Left cardiac atrium (tissue), 4 donors: ENCODE measurements around the gene NUP62. TPM values are rescaled to one million over a fixed set of nuclear protein-coding genes. Genes with fewer than 3 reads are reported as not detected.
"Not testable (repeated sequence)": the region's sequence is repeated elsewhere in the genome, so short reads cannot be mapped to it uniquely, and the experiment has no call there.

Source experiments
- ATAC-seq, 2 donors: fragments of 200-7000 bp; cut with Tn5 transposase; one replicate each; pipeline ENCODE4 v1.9.1; 2020; ENCODE audit warnings: mild to moderate bottlenecking in 2 of 2, moderate library complexity in 2 of 2
- DNase-seq: peaks from one replicate; pipeline ENCODE4 v3.0.0-alpha.2; 2020
- intact Hi-C, 2 donors: fragments of 100-400 bp; cut with DNase I; formaldehyde crosslinking; loops; one replicate each; pipeline versions ENCODE4 v1.14.1 to v1.15.1; 2022 to 2023
- total RNA-seq, 2 donors: library from RNA; stranded (reverse); fragmentation: NEBNext Ultra II Directional; extraction: Animal tissue kit (Norgen Biotek cat#: 25700); gene quantifications; one replicate each; pipeline ENCODE4 v1.2.1, GENCODE V29; 2021
- donor health status: DM: no; HTN: yes; CAD: no.
- donor health status: DM: no; HTN: yes; CAD: no; lungs with severe emphysema.
- donor health status: DM: yes; HTN: yes; CAD: no.
- donor health status: Dilated cardiomyopathy.

Gene NUP62
- total RNA-seq, 2 donors from 2014 or later, result 28.1 to 29.8 TPM

DNA sequence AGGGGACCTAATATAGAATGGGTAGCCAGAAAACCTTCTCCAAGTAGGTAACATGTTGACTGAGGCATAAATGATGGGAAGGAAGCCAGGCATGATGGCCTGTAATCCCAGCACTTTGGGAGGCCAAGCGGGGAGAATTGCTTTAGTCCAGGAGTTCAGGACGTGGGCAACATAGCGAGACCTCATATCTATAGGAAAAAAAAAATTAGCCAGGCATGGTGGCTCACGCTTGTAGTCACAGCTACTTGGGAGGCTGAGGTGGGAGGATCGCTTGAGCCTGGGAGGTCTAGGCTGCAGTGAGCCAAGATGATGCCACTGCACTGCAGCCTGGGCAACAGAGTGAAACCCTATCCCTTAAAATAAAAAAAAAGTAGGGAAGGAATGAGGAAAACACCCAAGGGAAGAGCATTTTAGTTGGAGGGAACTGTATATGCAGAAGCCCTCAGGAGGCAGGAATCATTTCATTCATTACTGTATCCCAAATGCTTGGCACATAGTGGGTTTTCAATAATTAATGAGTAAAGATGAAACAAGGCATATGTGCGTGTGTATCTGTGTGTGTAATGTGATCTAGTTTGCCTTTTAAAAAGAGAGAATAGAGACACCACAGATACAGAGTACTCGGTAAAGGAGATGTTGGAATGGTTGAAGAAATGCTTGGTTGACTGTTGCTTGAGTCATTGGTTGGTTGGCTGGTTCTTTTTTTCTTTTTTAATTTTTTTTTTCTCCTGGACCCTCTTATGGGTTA lies 2.2 kb upstream of the NUP62 start:
- no peak for ATAC-seq
- intact Hi-C loops, result no loop called here

DNA sequence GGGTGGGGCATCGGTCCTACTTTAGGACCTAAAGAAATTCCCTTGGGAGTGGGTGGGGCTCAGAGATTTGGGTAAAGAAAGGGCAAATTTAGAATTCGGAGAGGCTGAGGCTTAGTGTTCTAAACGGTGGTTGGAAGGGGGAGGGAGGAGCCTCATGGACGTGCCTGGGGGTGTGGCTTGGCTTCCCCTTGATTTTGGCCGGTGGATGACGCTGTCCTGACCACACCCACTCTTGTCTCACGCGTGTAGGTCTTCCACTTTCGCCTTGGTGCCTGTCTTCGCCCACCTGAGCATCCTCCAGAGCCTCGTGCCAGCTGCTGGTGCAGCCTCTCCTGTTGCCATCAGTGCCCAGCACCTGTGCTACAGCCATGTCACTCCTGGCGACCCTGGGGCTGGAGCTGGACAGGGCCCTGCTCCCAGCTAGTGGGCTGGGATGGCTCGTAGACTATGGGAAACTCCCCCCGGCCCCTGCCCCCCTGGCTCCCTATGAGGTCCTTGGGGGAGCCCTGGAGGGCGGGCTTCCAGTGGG lies 1.2 kb upstream of the NUP62 start:
- intact Hi-C loops, result no loop called here
- peak; percentile 68 for DNase-seq

More for the DNA sequence above, 2.2 kb upstream of the NUP62 start:
- DNase-seq, result no peak

DNA sequence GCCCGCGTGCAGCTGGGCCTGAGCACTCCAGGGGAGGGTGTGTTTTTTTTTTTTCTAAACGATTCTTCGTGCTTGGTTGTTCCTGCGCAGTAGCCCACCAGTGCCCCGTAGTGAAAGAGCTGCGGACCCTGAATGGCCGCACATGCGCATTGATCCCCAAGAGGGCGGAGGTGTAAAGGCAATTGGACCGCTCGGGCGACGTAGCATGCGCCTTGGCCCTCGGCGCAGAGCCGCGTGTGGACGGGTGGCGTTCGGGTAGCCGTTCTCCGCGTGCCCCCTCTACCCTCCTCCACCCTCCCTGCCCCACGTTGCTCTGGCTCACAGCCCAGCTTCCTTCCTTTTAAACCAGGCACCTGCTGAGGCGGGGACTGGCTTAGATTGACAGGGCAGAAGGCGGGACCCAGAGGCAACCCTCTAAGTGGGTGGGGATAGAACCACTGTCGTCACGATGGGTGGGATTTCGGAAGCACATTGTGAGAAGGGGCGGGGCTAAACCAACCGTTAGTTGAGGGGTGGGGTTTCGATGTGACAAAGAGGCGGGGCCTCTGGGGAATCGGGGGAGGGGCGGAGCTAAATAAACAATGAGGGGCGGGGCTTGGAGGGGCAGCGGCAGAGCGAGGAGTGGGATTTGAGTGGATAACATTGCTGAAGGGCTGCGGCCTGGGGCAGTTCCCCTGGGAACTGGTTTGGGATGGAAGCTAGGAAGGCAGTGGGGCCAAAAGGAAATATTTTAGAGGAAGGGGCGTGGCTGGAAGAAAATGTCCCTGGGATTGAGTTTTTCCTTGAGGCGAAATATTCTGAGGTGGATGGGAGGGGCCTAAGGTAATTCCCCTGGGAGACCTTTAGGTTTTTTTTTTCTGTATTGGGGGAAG lies 543 bp upstream of the NUP62 start:
- intact Hi-C loops, result no loop called here
- ATAC-seq, result peak; percentile 91 to 94
- DNase-seq, result peak; percentile 96

More for the DNA sequence above, 1.2 kb upstream of the NUP62 start:
- peak in 1 of 2 donors; percentile 7 for ATAC-seq

- intact Hi-C loops, result no loop called here
Measured at GRCh38 chr19:49927526-49928264, 1.6 kb downstream of the NUP62 start.

GRCh38 chr19:49926515-49926914 lies 2.8 kb downstream of the NUP62 start:
- DNase-seq (no peak), ATAC-seq (no peak)
- intact Hi-C loops, result no loop called here

More at GRCh38 chr19:49927526-49928264, 1.6 kb downstream of the NUP62 start:
- ATAC-seq (no peak), DNase-seq (no peak)

- ATAC-seq, result no peak
- intact Hi-C loops, result no loop called here
- no peak for DNase-seq
Measured at GRCh38 chr19:49925486-49925885, 3.8 kb downstream of the NUP62 start.

- ATAC-seq, intact Hi-C loops, DNase-seq: not testable (repeated sequence)
Measured at GRCh38 chr19:49924881-49925210, 4.5 kb downstream of the NUP62 start.

DNA sequence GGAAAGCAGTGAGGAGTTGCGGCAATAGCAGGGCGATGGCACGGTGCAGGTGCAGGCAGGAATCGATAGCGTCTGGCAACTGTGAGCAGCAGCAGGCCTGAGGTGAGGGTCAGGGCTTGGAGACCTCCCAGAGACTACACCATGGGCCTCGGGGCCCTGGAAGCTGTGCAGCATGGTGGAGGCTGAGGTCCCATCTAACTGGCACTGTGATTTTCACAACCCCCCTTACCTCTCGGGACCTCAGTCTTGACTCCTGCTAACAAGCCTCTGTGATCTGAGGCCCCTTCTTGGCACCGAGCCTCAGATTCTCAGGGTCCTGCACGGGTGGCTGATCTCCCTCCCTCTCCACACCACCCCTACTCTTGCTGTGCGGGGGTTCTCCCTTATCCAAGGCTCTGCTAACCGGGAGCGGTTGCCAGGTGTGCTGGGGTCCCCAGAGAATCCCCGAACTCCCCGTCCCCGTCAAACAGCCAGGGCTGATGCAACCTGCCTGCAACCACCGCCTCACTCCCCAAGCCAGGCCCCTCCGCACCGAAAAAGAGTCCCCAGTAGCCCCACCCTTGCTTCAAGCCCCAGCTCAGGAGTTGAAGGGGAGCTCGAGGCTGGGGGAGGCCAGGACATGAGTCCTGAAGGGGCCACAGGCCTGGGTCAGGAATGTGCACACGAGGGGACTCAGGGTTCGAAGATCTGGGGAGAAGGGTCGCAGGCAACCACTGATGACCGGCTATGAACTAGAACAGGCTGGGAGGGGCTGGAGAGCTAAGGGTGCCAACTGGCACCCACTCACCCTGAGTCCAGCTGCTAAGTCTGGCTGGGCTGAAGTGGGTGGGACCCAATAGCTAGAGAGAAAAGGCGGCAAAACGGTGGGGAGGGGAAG lies 5.1 kb downstream of the NUP62 start:
- DNase-seq (no peak), ATAC-seq (no peak)
- intact Hi-C loops, result no loop called here

DNA sequence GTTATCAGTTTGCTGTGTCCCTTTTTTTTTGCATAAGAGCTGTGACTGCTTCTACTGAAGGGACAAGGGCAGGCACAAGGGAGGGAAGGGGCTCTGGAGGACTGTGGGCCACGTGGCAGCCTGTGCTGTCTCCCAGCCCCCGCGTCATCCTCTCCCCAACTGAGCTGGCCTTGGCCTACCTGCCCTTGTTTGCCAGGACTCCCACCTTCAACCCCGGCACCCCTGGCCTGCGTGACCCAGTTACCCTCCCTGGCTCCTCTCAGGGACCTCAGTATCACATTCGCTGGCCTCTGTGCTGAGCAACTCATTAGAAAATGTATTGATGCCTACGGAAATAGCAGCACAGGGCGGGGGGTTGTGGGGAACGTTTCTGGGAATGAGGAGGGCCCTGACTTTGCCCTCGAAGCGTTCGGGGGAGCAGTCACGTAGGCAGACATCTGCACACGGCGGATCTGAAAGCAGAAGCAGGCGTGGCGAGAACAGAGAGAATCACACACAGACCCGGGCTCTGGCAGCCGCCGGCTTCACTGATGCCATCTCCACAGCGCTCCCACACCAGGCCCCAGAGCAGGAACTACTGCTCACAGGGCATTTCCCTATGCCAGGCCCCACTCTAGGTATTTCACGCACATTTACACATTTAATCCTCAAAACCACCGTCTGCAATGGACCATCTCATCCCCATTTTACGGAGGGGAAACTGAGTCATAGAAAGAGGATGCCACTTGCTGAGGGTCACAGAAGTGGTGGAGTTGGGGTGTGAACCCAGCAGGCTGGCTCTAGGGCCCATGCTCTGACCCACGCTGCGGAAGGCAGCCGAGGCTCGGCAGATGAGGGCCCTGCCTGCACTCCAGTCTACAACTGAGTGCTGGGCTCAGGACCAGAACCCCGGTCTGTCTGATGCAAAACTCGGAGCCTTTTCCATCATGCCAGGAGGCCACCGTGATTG lies 6.0 kb downstream of the NUP62 start:
- DNase-seq, result no peak

DNA sequence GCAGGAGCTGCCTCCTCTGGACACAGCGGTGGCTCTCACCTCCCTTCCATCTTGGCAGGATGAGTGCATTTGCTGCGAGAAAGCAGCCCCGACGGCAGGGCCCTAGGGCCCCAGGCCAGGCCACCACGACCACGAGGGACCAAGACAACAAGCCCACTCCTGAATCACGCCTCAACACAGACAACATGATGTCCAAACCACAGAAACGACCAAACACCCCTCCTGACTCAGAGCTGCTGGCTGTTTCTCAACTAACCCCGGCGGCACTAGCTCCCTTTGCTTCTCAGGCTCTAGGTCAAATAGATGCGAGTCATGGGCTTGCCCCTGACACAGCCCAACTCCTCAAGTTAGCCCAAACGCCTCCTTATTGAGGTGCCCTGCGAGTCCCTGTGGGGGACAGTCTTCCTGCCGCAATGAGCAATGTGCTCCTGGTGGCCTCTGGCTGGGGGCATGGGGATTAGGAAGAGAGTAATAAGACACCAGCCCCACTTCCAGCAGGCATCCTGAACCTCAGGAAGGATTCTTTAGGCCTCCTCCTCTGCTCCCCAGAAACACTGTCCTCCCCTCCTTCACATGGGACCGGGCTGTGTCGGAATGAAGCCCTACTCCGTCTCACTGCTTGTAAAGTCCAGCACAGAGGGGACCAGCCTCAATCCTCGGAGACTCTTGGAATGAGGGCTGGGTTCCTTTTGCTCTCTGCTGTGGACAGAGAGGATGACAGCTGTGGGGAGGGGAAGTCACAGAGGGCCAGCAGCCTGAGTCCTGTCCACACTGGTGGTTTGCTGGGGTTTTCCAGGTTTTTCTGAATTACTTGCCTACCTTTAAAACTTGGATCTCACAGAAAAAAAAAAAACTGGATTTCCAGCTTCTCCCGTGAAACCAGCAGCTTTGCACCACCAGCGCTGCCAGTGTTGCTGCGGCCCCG lies 7.2 kb downstream of the NUP62 start:
- DNase-seq (no peak), ATAC-seq (peak in 1 of 2 donors; percentile 7)
- intact Hi-C loops, result no loop called here

More for the DNA sequence above, 6.0 kb downstream of the NUP62 start:
- no peak for ATAC-seq
- intact Hi-C loops, result no loop called here

- no peak for DNase-seq
- no peak for ATAC-seq
- intact Hi-C loops, result no loop called here
Measured at GRCh38 chr19:49920624-49921363, 8.5 kb downstream of the NUP62 start.

DNA sequence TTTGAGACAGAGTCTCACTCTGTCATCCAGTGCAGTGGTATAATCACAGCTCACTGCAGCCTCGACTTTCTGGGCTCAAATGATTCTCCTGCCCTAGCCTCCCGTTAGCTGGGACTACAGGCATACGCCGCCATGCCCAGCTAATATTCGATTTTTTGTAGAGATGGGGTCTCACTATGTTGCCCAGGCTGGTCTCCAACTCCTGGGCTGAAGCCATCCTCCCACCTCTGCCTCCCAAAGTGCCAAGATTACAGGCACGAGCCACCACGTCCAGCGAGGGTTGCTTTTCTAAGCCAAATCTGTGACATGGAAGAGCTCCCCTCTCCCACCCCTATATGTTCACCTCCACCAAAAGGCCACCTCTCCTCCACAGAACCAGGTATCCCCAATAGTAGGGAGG lies 11.2 kb downstream of the NUP62 start:
- intact Hi-C loops, result no loop called here
- ATAC-seq (no peak), DNase-seq (no peak)

- intact Hi-C loops, result no loop called here
- ATAC-seq, result peak in 1 of 2 donors; percentile 45
Measured at GRCh38 chr19:49916839-49917733, 12.2 kb downstream of the NUP62 start.

DNA sequence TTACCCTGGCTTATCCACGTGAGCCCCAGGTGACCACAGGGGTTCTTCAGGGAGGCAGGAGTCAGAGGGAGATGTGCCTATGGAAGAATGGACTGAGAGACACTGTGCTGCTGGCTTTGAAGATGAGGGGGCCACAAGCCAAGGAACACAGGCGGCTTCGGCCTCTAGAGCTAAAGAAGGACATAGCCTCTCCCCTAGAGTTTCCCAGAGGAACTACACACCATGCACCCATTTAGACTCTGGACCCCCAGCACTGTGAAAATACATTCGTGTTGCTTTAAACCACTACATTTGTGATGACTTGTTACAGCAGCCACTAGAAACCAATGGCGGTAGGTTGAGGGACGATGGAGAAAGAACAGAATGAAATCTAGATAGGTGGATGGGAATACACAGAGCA lies 14.0 kb downstream of the NUP62 start:
- no peak for ATAC-seq

More at GRCh38 chr19:49916839-49917733, 12.2 kb downstream of the NUP62 start:
- no peak for DNase-seq

DNA sequence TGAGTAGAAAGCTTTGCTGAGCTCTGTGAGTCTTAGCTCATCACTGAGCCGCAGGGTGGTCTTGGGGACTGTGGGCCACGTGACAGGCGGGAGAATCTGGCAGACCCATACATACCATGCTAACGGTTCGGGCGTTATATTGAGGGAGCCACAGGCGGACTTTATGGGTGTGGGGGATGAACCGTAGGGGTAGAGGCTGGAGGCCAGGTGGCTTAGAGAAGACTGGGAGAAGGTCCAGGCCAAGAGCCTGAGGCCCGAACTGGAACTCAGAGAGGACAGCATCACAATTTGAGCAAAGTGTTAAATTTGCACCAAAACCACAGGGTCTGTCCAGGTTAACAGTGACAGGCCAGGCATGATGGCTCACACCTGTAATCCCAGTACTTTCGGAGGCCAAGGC lies 15.6 kb downstream of the NUP62 start:
- ATAC-seq, result no peak
- no peak for DNase-seq
- intact Hi-C loops, result no loop called here

More for the DNA sequence above, 14.0 kb downstream of the NUP62 start:
- DNase-seq, result no peak
- intact Hi-C loops, result no loop called here
